H1 (cell line): ENCODE results near the gene TPP2. TPM values are rescaled to one million over a fixed set of nuclear protein-coding genes. Genes with fewer than 3 reads are reported as not detected.

Experiments used
- CTCF ChIA-PET: fragments of 300-600 bp; sonication (Branson Sonifier 250); formaldehyde crosslinking; loops from one replicate; lab custom pipeline; 2021; ENCODE audit not compliant: partially characterized antibody; lab: Charles Lee
- POLR2A ChIA-PET: fragments of 300-600 bp; sonication (Branson Sonifier 250); formaldehyde crosslinking; loops from one replicate; lab custom pipeline; 2021; ENCODE audit warnings: inconsistent platforms; ENCODE audit not compliant: partially characterized antibody; lab: Charles Lee
- DNase-seq, 2 experiments: peaks; one replicate each; pipeline versions ENCODE4 v3.0.0 to v3.0.0-alpha.2; 2010 to 2022; ENCODE audit warnings: low spot score in 2 of 2, low read depth in 1 of 2, mixed read lengths in 1 of 2
- FAIRE-seq: peaks from 2 replicates; lab custom pipeline; 2011; peaks lifted over from hg19 to GRCh38; lab: Jason Lieb, UNC
- H2AFZ ChIP-seq: 2 replicates; pipeline ENCODE4 v1.8.1; 2012; ENCODE audit warnings: low read length, inconsistent platforms
- H2AK5ac ChIP-seq: 2 replicates; pipeline ENCODE4 v1.6.1; 2013; ENCODE audit warnings: low read depth, low read length
- H2BK120ac ChIP-seq: replicated peaks from 2 replicates; pipeline ENCODE3; 2013; ENCODE audit warnings: low read depth, low read length, inconsistent platforms
- H2BK12ac ChIP-seq: 2 replicates; pipeline ENCODE4 v1.6.1; 2013; ENCODE audit warnings: low read depth, low read length
- H2BK15ac ChIP-seq: 2 replicates; pipeline ENCODE4 v1.6.1; 2013; ENCODE audit warnings: low read length
- H2BK20ac ChIP-seq: 2 replicates; pipeline ENCODE4 v1.6.1; 2013; ENCODE audit warnings: low read length
- H2BK5ac ChIP-seq: 2 replicates; pipeline ENCODE4 v1.6.1; 2013; ENCODE audit warnings: low read depth, low read length
- H3K14ac ChIP-seq: 2 replicates; pipeline ENCODE4 v1.6.1; 2013; ENCODE audit warnings: inconsistent platforms; ENCODE audit not compliant: insufficient read length
- H3K18ac ChIP-seq: 2 replicates; pipeline ENCODE4 v1.6.1; 2013; ENCODE audit warnings: low read length; ENCODE audit errors: extremely low read depth
- H3K23ac ChIP-seq: 2 replicates; pipeline ENCODE4 v1.6.1; 2013; ENCODE audit warnings: inconsistent platforms; ENCODE audit not compliant: insufficient read length
- H3K23me2 ChIP-seq: 2 replicates; pipeline ENCODE4 v1.6.1; 2013; ENCODE audit warnings: low read depth, low read length
- H3K27ac ChIP-seq: 2 replicates; pipeline ENCODE4 v1.6.1; 2011; ENCODE audit warnings: low read depth, low read length, inconsistent platforms
- H3K27me3 ChIP-seq, 4 experiments: replicated peaks in 1 of 4; 1 replicate in 1 of 4; 2 replicates in 3 of 4; pipeline versions ENCODE4 v1.6.1 to v1.8.1; 2011 to 2013; ENCODE audit warnings: low read length in 3 of 4, mild to moderate bottlenecking in 3 of 4, inconsistent platforms in 2 of 4, mixed read lengths in 2 of 4, moderate library complexity in 1 of 4; ENCODE audit not compliant: control insufficient read depth in 3 of 4, insufficient read depth in 3 of 4; ENCODE audit errors: extremely low read depth in 1 of 4
- H3K36me3 ChIP-seq, 4 experiments: 2 replicates each; pipeline versions ENCODE4 v1.6.1 to v1.8.1; 2011 to 2013; ENCODE audit warnings: mild to moderate bottlenecking in 4 of 4, low read length in 3 of 4, moderate library complexity in 2 of 4, control low read depth in 1 of 4, inconsistent platforms in 1 of 4; ENCODE audit not compliant: insufficient read depth in 4 of 4, control insufficient read depth in 2 of 4
- H3K4ac ChIP-seq: replicated peaks from 2 replicates; pipeline ENCODE3; 2013; ENCODE audit warnings: low read length, low read depth, mixed read lengths, inconsistent platforms; ENCODE audit not compliant: insufficient read length
- H3K4me1 ChIP-seq, 4 experiments: replicated peaks in 1 of 4; 1 replicate in 1 of 4; 2 replicates in 3 of 4; pipeline versions ENCODE4 v1.6.1 to v1.8.1; 2011 to 2013; ENCODE audit warnings: low read length in 3 of 4, inconsistent platforms in 2 of 4, mixed read lengths in 1 of 4; ENCODE audit not compliant: insufficient read depth in 4 of 4, control insufficient read depth in 3 of 4
- H3K4me2 ChIP-seq, 2 experiments: 2 replicates each; pipeline versions ENCODE4 v1.6.1 to v1.8.1; 2011 to 2013; ENCODE audit warnings: low read depth in 2 of 2, low read length in 2 of 2, control low read depth in 1 of 2, inconsistent platforms in 1 of 2, mild to moderate bottlenecking in 1 of 2; ENCODE audit not compliant: insufficient read depth in 1 of 2
- H3K4me3 ChIP-seq, 4 experiments: fragments of 200-600, 300-600 bp in 1 of 4; sonication (generic), shearing (Covaris generic), sonication (Bioruptor Twin) in 1 of 4; 2 replicates each; pipeline versions ENCODE4 v1.5.1 to v1.8.1; 2011 to 2016; ENCODE audit warnings: low read length in 4 of 4, low read depth in 3 of 4, control low read depth in 2 of 4, inconsistent platforms in 2 of 4, mild to moderate bottlenecking in 2 of 4, mixed read lengths in 1 of 4, moderate library complexity in 1 of 4; ENCODE audit not compliant: insufficient read depth in 2 of 4; ENCODE audit errors: extremely low read depth in 1 of 4
- H3K56ac ChIP-seq: replicated peaks from 2 replicates; pipeline ENCODE3; 2013; ENCODE audit warnings: low read depth, mild to moderate bottlenecking, mixed read lengths, low read length, inconsistent platforms; ENCODE audit not compliant: insufficient read length
- H3K79me1 ChIP-seq: 2 replicates; pipeline ENCODE4 v1.6.1; 2013; ENCODE audit warnings: low read depth, low read length, control low read depth
- H3K79me2 ChIP-seq, 2 experiments: 2 replicates each; pipeline versions ENCODE4 v1.6.1 to v1.8.1; 2012 to 2013; ENCODE audit warnings: low read length in 2 of 2, mild to moderate bottlenecking in 2 of 2, inconsistent platforms in 1 of 2; ENCODE audit not compliant: insufficient read depth in 2 of 2, control insufficient read depth in 1 of 2
- H3K9ac ChIP-seq, 4 experiments: replicated peaks in 1 of 4; 1 replicate in 1 of 4; 2 replicates in 3 of 4; pipeline versions ENCODE4 v1.6.1 to v1.8.1; 2011 to 2013; ENCODE audit warnings: low read depth in 3 of 4, low read length in 3 of 4, control low read depth in 2 of 4, mild to moderate bottlenecking in 2 of 4, moderate library complexity in 2 of 4, inconsistent platforms in 1 of 4; ENCODE audit errors: extremely low read depth in 1 of 4
- H3K9me3 ChIP-seq, 2 experiments: 2 replicates each; pipeline versions ENCODE4 v1.6.1 to v1.8.1; 2012 to 2013; ENCODE audit warnings: mild to moderate bottlenecking in 2 of 2, moderate library complexity in 2 of 2, control low read depth in 1 of 2, inconsistent platforms in 1 of 2, low read depth in 1 of 2, low read length in 1 of 2, mixed read lengths in 1 of 2; ENCODE audit not compliant: insufficient read depth in 2 of 2
- H4K20me1 ChIP-seq, 2 experiments: replicated peaks in 1 of 2; 2 replicates each; pipeline versions ENCODE3 to v1.8.1; 2011 to 2013; ENCODE audit warnings: inconsistent platforms in 2 of 2, low read length in 2 of 2, mild to moderate bottlenecking in 1 of 2; ENCODE audit not compliant: insufficient read depth in 2 of 2, control insufficient read depth in 1 of 2
- H4K5ac ChIP-seq: 2 replicates; pipeline ENCODE4 v1.6.1; 2013; ENCODE audit warnings: low read length, low read depth, mixed read lengths, inconsistent platforms; ENCODE audit not compliant: insufficient read length
- H4K8ac ChIP-seq: 2 replicates; pipeline ENCODE4 v1.8.0; 2013; ENCODE audit warnings: mild to moderate bottlenecking, moderate library complexity, low read length, inconsistent platforms; ENCODE audit not compliant: insufficient read depth; ENCODE audit errors: extremely low read depth
- H4K91ac ChIP-seq: replicated peaks from 2 replicates; pipeline ENCODE3; 2013; ENCODE audit warnings: low read length, mixed read lengths, inconsistent platforms; ENCODE audit not compliant: insufficient read length
- ATF2 ChIP-seq: IDR thresholded peaks from 2 replicates; pipeline ENCODE4 v1.6.1; 2012; ENCODE audit warnings: low read length, inconsistent platforms
- CTCF ChIP-seq, 3 experiments: IDR thresholded peaks; 1 replicate in 2 of 3; 2 replicates in 1 of 3; pipeline versions ENCODE4 v1.5.1 to v1.6.1; 2011; ENCODE audit warnings: low read length in 3 of 3, mild to moderate bottlenecking in 3 of 3, inconsistent platforms in 2 of 3, low read depth in 1 of 3, moderate library complexity in 1 of 3; ENCODE audit not compliant: insufficient read depth in 1 of 3; ENCODE audit errors: control extremely low read depth in 1 of 3
- EZH2 ChIP-seq: fragments of 200-600 bp; sonication (generic); IDR thresholded peaks from 2 replicates; pipeline ENCODE4 v1.7.1; 2012; ENCODE audit warnings: low read depth, mild to moderate bottlenecking, moderate library complexity, low read length, inconsistent platforms; ENCODE audit not compliant: severe bottlenecking
- GABPA ChIP-seq: IDR thresholded peaks from 2 replicates; pipeline ENCODE4 v1.6.1; 2011; ENCODE audit warnings: mild to moderate bottlenecking, low read length, moderate library complexity, borderline replicate concordance; ENCODE audit not compliant: insufficient read depth
- GTF2F1 ChIP-seq: IDR thresholded peaks from 2 replicates; pipeline ENCODE4 v1.6.1; 2012; ENCODE audit warnings: low read depth, low read length, improper control_type of control experiment, borderline replicate concordance
- SIRT6 ChIP-seq: IDR thresholded peaks from one replicate; pipeline ENCODE4 v1.7.1; 2012; ENCODE audit warnings: low read length, inconsistent platforms
- SP2 ChIP-seq: IDR thresholded peaks from 2 replicates; pipeline ENCODE4 v1.6.1; 2012; ENCODE audit warnings: mild to moderate bottlenecking, low read length, inconsistent platforms
- WGBS, 2 experiments: shearing (Covaris generic) in 1 of 2; methylation state at CpG; one replicate each; pipeline versions ENCODE4 v1.1.6 to v1.1.7; 2013 to 2015; ENCODE audit warnings: low lambda C conversion rate in 2 of 2, mixed read lengths in 2 of 2, inconsistent platforms in 1 of 2, low coverage in 1 of 2, missing lambda C conversion rate in 1 of 2; ENCODE audit not compliant: insufficient replicate concordance in 2 of 2, insufficient coverage in 1 of 2, insufficient read length in 1 of 2; ENCODE audit errors: extremely low coverage in 1 of 2, missing lambda C conversion rate in 1 of 2; 5-methylcytosine and 5-hydroxymethylcytosine counted together
- polyA plus RNA-seq, 7 experiments: library from polyadenylated mRNA; depleted of rRNA in 3 of 7; stranded (reverse) in 5 of 7; unstranded in 2 of 7; fragments of >200 nt in 5 of 7; fragments of 200-250 nt in 2 of 7; gene quantifications; 1 replicate in 5 of 7; 2 replicates in 1 of 7; 4 replicates in 1 of 7; pipeline versions ENCODE4 v1.2.1 to v1.2.3, GENCODE V29; 2011 to 2013; ENCODE audit warnings: missing spikeins in 2 of 7, mixed read lengths in 2 of 7
- total RNA-seq: library from RNA; stranded (reverse); fragmentation: NEBNext Ultra II Directional; extraction: Animal tissue kit (Norgen Biotek cat#: 25700); gene quantifications from 2 replicates; pipeline ENCODE4 v1.2.1, GENCODE V29; 2021

Gene TPP2
- total and polyA plus RNA-seq, 2 of the 8 experiments (the other 6 are each of a cell fraction or from before 2014, with no cell fraction given): 15.9 to 85.7 TPM

GRCh38 chr13:102586615-102587014, 10.2 kb upstream of the TPP2 start:
- H3K18ac ChIP-seq: no peak overlapping the region
- no peak for DNase-seq
- no peak overlapping the region for H2AFZ ChIP-seq
- POLR2A ChIA-PET: interaction anchor here (1.2 kb wide), 1 partner anchor 10 kb away, joined by 4 read pairs; the partner anchor contains the start of gene TPP2
- no peak for TF ChIP-seq GTF2F1
- no peak for TF ChIP-seq CTCF (IDR thresholded peaks at IDR 0.05; ENCODE audit: control extremely low read depth in 1 of 3, insufficient read depth in 1 of 3, low read depth in 1 of 3, low read length in 3 of 3)
- TF ChIP-seq SIRT6: no peak
- no peak for TF ChIP-seq ATF2
- no peak for TF ChIP-seq EZH2
- TF ChIP-seq SP2: no peak
- TF ChIP-seq GABPA: no peak
- TF ChIP-seq, all 59 proteins: peak for 0
- H3K4me2 ChIP-seq: no peak overlapping the region
- H3K4me3 ChIP-seq: no peak overlapping the region
- H2BK120ac ChIP-seq: no peak overlapping the region
- H4K20me1 ChIP-seq: no peaks in the 10 kb centered on the region
- no peak overlapping the region for H3K23ac ChIP-seq
- H3K9me3 ChIP-seq: no peaks in the 10 kb centered on the region
- H3K27me3 ChIP-seq: no peaks in the 10 kb centered on the region; a peak in 1 of 7 replicates
- no peak for FAIRE-seq
- 84% methylated on average over 3 of the region's 3 CpGs; no CpG with 5 or more reads in 1 of the 2 experiments for WGBS, 2 experiments
- no peak overlapping the region for H3K14ac ChIP-seq
- H3K79me2 ChIP-seq: no peaks in the 10 kb centered on the region
- H3K79me1 ChIP-seq: no peaks in the 10 kb centered on the region
- H2BK15ac ChIP-seq: no peak overlapping the region
- H3K56ac ChIP-seq: no peak overlapping the region
- H4K91ac ChIP-seq: no peak overlapping the region
- H2BK5ac ChIP-seq: no peak overlapping the region
- no peaks in the 10 kb centered on the region for H3K4me1 ChIP-seq
- no peak overlapping the region for H3K27ac ChIP-seq
- no peak overlapping the region for H2BK12ac ChIP-seq
- H4K8ac ChIP-seq: no peak overlapping the region
- H2AK5ac ChIP-seq: no peak overlapping the region
- no peak overlapping the region for H2BK20ac ChIP-seq
- no peak overlapping the region for H4K5ac ChIP-seq
- CTCF ChIA-PET: interaction anchor here (0.7 kb wide), 1 partner anchor 258 kb away, joined by 3 read pairs; no protein-coding TSS in a partner anchor
- no peaks in the 10 kb centered on the region; the same call in 1 of the 2 replicates for H3K23me2 ChIP-seq
- no peaks in the 10 kb centered on the region for H3K36me3 ChIP-seq
- H3K9ac ChIP-seq: no peak overlapping the region
- H3K4ac ChIP-seq: no peak overlapping the region
